Smooth muscle cell (in vitro differentiated cells): Measurements from ENCODE around the gene ADA. TPM values are rescaled to one million over a fixed set of nuclear protein-coding genes. Genes with fewer than 3 reads are reported as not detected.

Experiments used
- DNase-seq: peaks from one replicate; lab custom pipeline; 2025; ENCODE audit not compliant: unreplicated experiment; lab: John Stamatoyannopoulos, UW
- H2AFZ ChIP-seq: fragments of 200-600 bp; sonication (generic); 2 replicates; pipeline ENCODE4 v1.6.0; 2016; ENCODE audit warnings: antibody characterized with exemption, low read depth, mild to moderate bottlenecking
- H3F3A ChIP-seq: fragments of 200-600 bp; sonication (generic); 2 replicates; pipeline ENCODE4 v1.6.0; 2017; ENCODE audit warnings: antibody characterized with exemption, low read depth
- H3K27ac ChIP-seq: fragments of 200-600 bp; sonication (generic); 2 replicates; pipeline ENCODE4 v1.5.1; 2016; ENCODE audit warnings: low read depth, mild to moderate bottlenecking
- H3K27me3 ChIP-seq: fragments of 200-600 bp; sonication (generic); 2 replicates; pipeline ENCODE4 v1.6.1; 2016; ENCODE audit warnings: low read depth, mild to moderate bottlenecking
- H3K36me3 ChIP-seq: fragments of 200-600 bp; sonication (generic); 2 replicates; pipeline ENCODE4 v1.5.1; 2016; ENCODE audit warnings: low read depth
- H3K4me1 ChIP-seq: fragments of 200-600 bp; sonication (generic); 2 replicates; pipeline ENCODE4 v1.5.1; 2016; ENCODE audit warnings: low read depth
- H3K4me2 ChIP-seq: fragments of 200-600 bp; sonication (generic); 2 replicates; pipeline ENCODE4 v1.6.0; 2016; ENCODE audit warnings: mild to moderate bottlenecking
- H3K4me3 ChIP-seq: fragments of 200-600 bp; sonication (generic); 2 replicates; pipeline ENCODE4 v1.5.1; 2016; ENCODE audit warnings: mild to moderate bottlenecking
- H3K79me2 ChIP-seq: fragments of 200-600 bp; sonication (generic); 2 replicates; pipeline ENCODE4 v1.6.0; 2016; ENCODE audit warnings: low read depth, mild to moderate bottlenecking
- H3K9ac ChIP-seq: fragments of 200-600 bp; sonication (generic); 2 replicates; pipeline ENCODE4 v1.6.0; 2016; ENCODE audit warnings: low read depth
- H3K9me3 ChIP-seq: fragments of 200-600 bp; sonication (generic); replicated peaks from 2 replicates; pipeline ENCODE4 v1.5.1; 2016; ENCODE audit warnings: low read depth
- H4K20me1 ChIP-seq: fragments of 200-600 bp; sonication (generic); 2 replicates; pipeline ENCODE4 v1.6.0; 2016; ENCODE audit warnings: low read depth
- WGBS: methylation state at CpG from one replicate; pipeline ENCODE4 v1.1.7; 2016; ENCODE audit warnings: low lambda C conversion rate; 5-methylcytosine and 5-hydroxymethylcytosine counted together
- polyA plus RNA-seq: library from polyadenylated mRNA; unstranded; fragments of >200 nt; fragmentation: Nextera tagmentation; extraction: Ambion mirVana; gene quantifications from 2 replicates; pipeline ENCODE4 v1.2.1, GENCODE V29; 2016
- total RNA-seq: library from RNA; depleted of rRNA; stranded (reverse); fragments of >200 nt; gene quantifications from 2 replicates; pipeline ENCODE4 v1.2.3, GENCODE V29; 2014
- TF ChIP-seq, protein P1 (sequence below): fragments of 200-600 bp; sonication (generic); IDR thresholded peaks from 2 replicates; pipeline ENCODE4 v1.5.1; 2017; ENCODE audit warnings: borderline replicate concordance, mild to moderate bottlenecking, antibody characterized with exemption; ENCODE audit not compliant: insufficient read depth, poor library complexity, severe bottlenecking

ADA gene
- total and polyA plus RNA-seq, 2 experiments from 2014 or later = 28.4 to 35.2 TPM

DNA sequence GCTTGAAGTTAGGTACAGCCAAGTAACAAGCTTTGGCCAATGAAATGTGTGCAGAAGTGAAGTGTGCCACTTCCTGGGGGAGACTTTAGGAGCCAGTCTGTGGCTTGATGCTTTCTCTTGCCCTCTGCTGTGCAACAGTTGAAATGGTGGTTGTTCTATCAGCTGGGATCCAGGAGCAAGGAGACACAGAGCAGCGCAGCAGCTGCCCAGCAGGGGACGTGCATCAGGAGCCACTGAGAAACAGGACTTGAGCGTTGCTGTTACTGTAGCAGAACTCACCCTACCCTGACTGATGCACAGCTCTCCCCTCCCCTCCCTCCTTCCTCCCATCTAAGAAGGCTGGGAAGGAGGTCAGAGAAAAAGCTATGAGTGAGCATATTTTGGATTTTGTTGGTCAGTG is 44.8 kb upstream of the ADA start:
- TF ChIP-seq, protein P1, sequence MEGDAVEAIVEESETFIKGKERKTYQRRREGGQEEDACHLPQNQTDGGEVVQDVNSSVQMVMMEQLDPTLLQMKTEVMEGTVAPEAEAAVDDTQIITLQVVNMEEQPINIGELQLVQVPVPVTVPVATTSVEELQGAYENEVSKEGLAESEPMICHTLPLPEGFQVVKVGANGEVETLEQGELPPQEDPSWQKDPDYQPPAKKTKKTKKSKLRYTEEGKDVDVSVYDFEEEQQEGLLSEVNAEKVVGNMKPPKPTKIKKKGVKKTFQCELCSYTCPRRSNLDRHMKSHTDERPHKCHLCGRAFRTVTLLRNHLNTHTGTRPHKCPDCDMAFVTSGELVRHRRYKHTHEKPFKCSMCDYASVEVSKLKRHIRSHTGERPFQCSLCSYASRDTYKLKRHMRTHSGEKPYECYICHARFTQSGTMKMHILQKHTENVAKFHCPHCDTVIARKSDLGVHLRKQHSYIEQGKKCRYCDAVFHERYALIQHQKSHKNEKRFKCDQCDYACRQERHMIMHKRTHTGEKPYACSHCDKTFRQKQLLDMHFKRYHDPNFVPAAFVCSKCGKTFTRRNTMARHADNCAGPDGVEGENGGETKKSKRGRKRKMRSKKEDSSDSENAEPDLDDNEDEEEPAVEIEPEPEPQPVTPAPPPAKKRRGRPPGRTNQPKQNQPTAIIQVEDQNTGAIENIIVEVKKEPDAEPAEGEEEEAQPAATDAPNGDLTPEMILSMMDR = no peak
- Histone ChIP-seq H4K20me1 (no peaks in the 10 kb centered on the region), H3K27me3 (no peaks in the 10 kb centered on the region), H3K27ac (no peak overlapping the region), H3F3A (peaks cover 26% of the 10 kb centered on the region), H2AFZ (no peak overlapping the region), H3K79me2 (no peaks in the 10 kb centered on the region), H3K4me2 (no peak overlapping the region), H3K36me3 (no peaks in the 10 kb centered on the region), H3K4me3 (no peak overlapping the region), H3K9me3 (no peaks in the 10 kb centered on the region), H3K4me1 (peaks cover 8% of the 10 kb centered on the region), H3K9ac (no peak overlapping the region)
- 89% methylated on average over 3 of the region's 3 CpGs for WGBS
- DNase-seq = no peak

- no peaks in the 10 kb centered on the region for H3K27me3 ChIP-seq
- peaks cover 26% of the 10 kb centered on the region for H3F3A ChIP-seq
- no peaks in the 10 kb centered on the region for H3K9me3 ChIP-seq
- TF ChIP-seq, protein P1 = no peak
- H4K20me1 ChIP-seq = no peaks in the 10 kb centered on the region
- H2AFZ ChIP-seq = no peak overlapping the region
- no peak overlapping the region for H3K27ac ChIP-seq
- DNase-seq = no peak
- no peaks in the 10 kb centered on the region for H3K79me2 ChIP-seq
- H3K36me3 ChIP-seq = no peaks in the 10 kb centered on the region
- H3K4me3 ChIP-seq = no peak overlapping the region
- H3K4me2 ChIP-seq = no peak overlapping the region
- peaks cover 7% of the 10 kb centered on the region for H3K4me1 ChIP-seq
- H3K9ac ChIP-seq = no peak overlapping the region
Measured at GRCh38 chr20:44695674-44696300, 44.3 kb upstream of the ADA start.

- no peak overlapping the region for H2AFZ ChIP-seq
- no peaks in the 10 kb centered on the region for H3K36me3 ChIP-seq
- DNase-seq = no peak
- peaks cover 26% of the 10 kb centered on the region for H3F3A ChIP-seq
- no peak overlapping the region for H3K9ac ChIP-seq
- H4K20me1 ChIP-seq = no peaks in the 10 kb centered on the region
- TF ChIP-seq, protein P1 = no peak
- no peaks in the 10 kb centered on the region for H3K27me3 ChIP-seq
- no peak overlapping the region for H3K4me2 ChIP-seq
- WGBS = 49% methylated on average over 2 of the region's 2 CpGs
- H3K79me2 ChIP-seq = no peaks in the 10 kb centered on the region
- no peak overlapping the region for H3K27ac ChIP-seq
- peaks cover 7% of the 10 kb centered on the region for H3K4me1 ChIP-seq
- H3K4me3 ChIP-seq = no peak overlapping the region
- H3K9me3 ChIP-seq = no peaks in the 10 kb centered on the region
Measured at GRCh38 chr20:44695295-44695673, 43.8 kb upstream of the ADA start.

GRCh38 chr20:44694159-44694558 is 42.7 kb upstream of the ADA start:
- no peaks in the 10 kb centered on the region for H3K27me3 ChIP-seq
- H3K4me3 ChIP-seq = no peak overlapping the region
- H3K79me2 ChIP-seq = no peaks in the 10 kb centered on the region
- no peaks in the 10 kb centered on the region for H3K9me3 ChIP-seq
- no peak overlapping the region for H3K27ac ChIP-seq
- WGBS = 95% methylated on average over 4 of the region's 4 CpGs
- no peak for DNase-seq
- no peaks in the 10 kb centered on the region for H4K20me1 ChIP-seq
- no peak overlapping the region for H3K9ac ChIP-seq
- no peak overlapping the region for H2AFZ ChIP-seq
- no peak overlapping the region for H3K4me2 ChIP-seq
- peaks cover 26% of the 10 kb centered on the region for H3F3A ChIP-seq
- TF ChIP-seq, protein P1 = no peak
- peaks cover 7% of the 10 kb centered on the region for H3K4me1 ChIP-seq
- no peaks in the 10 kb centered on the region for H3K36me3 ChIP-seq
